ENCODE results near the gene CORIN. TPM values are rescaled to one million over a fixed set of nuclear protein-coding genes. Genes with fewer than 3 reads are reported as not detected.

The CORIN gene
- total and polyA plus RNA-seq, 2 of the 4 experiments (the other 2 are of a cell fraction), result 20.3 to 24.7 TPM

- H4K8ac ChIP-seq (ENCODE audit: low read depth in 2 of 2, low read length in 2 of 2), result no peak overlapping the region
- H3K4me3 ChIP-seq (ENCODE audit: insufficient read depth, low read depth, low read length), result no peak overlapping the region
- peaks cover 9% of the 10 kb centered on the region for H3K27me3 ChIP-seq (ENCODE audit: control insufficient read depth, insufficient read depth, low read length)
- no TSS peak for BruUV-seq (replicated peaks)
- ATAC-seq (ENCODE audit: low read depth), result peak; percentile 93
- H3K9me3 ChIP-seq (ENCODE audit: control insufficient read depth, insufficient read depth, low read length), result no peaks in the 10 kb centered on the region
- H3K4me2 ChIP-seq (ENCODE audit: low read depth, low read length), result no peak overlapping the region
- peak; percentile 37 for DNase-seq
- CTCF ChIA-PET, result interaction anchor here (0.7 to 4.1 kb wide), 7 partner anchors 10 to 207 kb away, joined by 3 to 20 read pairs (median 4); no protein-coding TSS in a partner anchor
- no peak overlapping the region for H4K91ac ChIP-seq (ENCODE audit: insufficient read depth, low read depth, low read length)
- no peaks in the 10 kb centered on the region for H3K4me1 ChIP-seq (ENCODE audit: control insufficient read depth, insufficient read depth, low read length)
- H3K27ac ChIP-seq (ENCODE audit: insufficient read depth, low read length), result no peak overlapping the region
- POLR2A ChIA-PET (ENCODE audit: unreplicated experiment), result no interaction called here
- no peak overlapping the region for H2BK120ac ChIP-seq (ENCODE audit: low read depth, low read length)
- no peaks in the 10 kb centered on the region for H4K20me1 ChIP-seq (ENCODE audit: insufficient read depth, low read length)
- H3K14ac ChIP-seq (replicated peaks; ENCODE audit: low read depth, low read length), result no peak overlapping the region
- intact Hi-C loops (cut with micrococcal nuclease), result loop anchor here (1.0 kb wide), 3 partner anchors 131 to 382 kb away; no protein-coding TSS in a partner anchor
- no peak overlapping the region for H2BK5ac ChIP-seq (ENCODE audit: low read depth, low read length, poor library complexity, severe bottlenecking)
- no peak overlapping the region for H3K56ac ChIP-seq (ENCODE audit: extremely low read depth, insufficient read depth, low read length)
- H3K79me1 ChIP-seq (ENCODE audit: low read depth in 1 of 2, low read length in 2 of 2), result no peaks in the 10 kb centered on the region
- no peak overlapping the region for H3K4ac ChIP-seq (ENCODE audit: low read depth, low read length)
- no peak overlapping the region for H2AK5ac ChIP-seq (ENCODE audit: low read depth, low read length)
- in situ Hi-C loops (cut with MboI; ENCODE audit: low sequenced_read_pairs), result loop anchor here (10.0 kb wide), 1 partner anchor 130 kb away; the partner anchor contains the start of gene CORIN
- no peaks in the 10 kb centered on the region for H3K9me1 ChIP-seq (ENCODE audit: insufficient read depth, low read length)
- H3K23ac ChIP-seq (ENCODE audit: low read depth, low read length), result no peak overlapping the region
- no peak overlapping the region for H2BK20ac ChIP-seq (ENCODE audit: low read depth, low read length)
- H3K9ac ChIP-seq (ENCODE audit: low read depth, low read length), result no peak overlapping the region
- H3K36me3 ChIP-seq (ENCODE audit: control insufficient read depth, insufficient read depth, low read length), result no peaks in the 10 kb centered on the region
- dilution Hi-C loops (cut with HindIII; ENCODE audit: low sequenced_read_pairs, unreplicated experiment), result no loop called here
- WGBS, 2 experiments (ENCODE audit: extremely low coverage in 2 of 2, insufficient read length in 1 of 2), result no CpG with 5 or more reads among the region's 11 CpGs
- TF ChIP-seq MAFK (IDR thresholded peaks at IDR 0.05; ENCODE audit: low read depth, low read length), result no peak
- TF ChIP-seq BHLHE40 (IDR thresholded peaks at IDR 0.05; ENCODE audit: low read depth, low read length), result no peak; the same call in 1 of the 2 replicates
- TF ChIP-seq USF2 (IDR thresholded peaks at IDR 0.05; ENCODE audit: low read depth, low read length), result no peak
- TF ChIP-seq CHD1 (IDR thresholded peaks at IDR 0.05; ENCODE audit: low read depth, low read length), result no peak
- no peak for TF ChIP-seq RCOR1 (IDR thresholded peaks at IDR 0.05; ENCODE audit: insufficient replicate concordance, low read length)
- TF ChIP-seq ELK1 (IDR thresholded peaks at IDR 0.05; ENCODE audit: borderline replicate concordance, low read depth, low read length), result no peak
- TF ChIP-seq SMC3 (IDR thresholded peaks at IDR 0.05; ENCODE audit: low read depth, low read length), result peak; percentile 56
- no peak for TF ChIP-seq POLR2A (IDR thresholded peaks at IDR 0.05; ENCODE audit: low read depth, low read length)
- no peak for TF ChIP-seq MAZ (IDR thresholded peaks at IDR 0.05; ENCODE audit: borderline replicate concordance, low read depth, low read length)
- no peak for TF ChIP-seq FOS (IDR thresholded peaks at IDR 0.05; ENCODE audit: low read depth, low read length)
- TF ChIP-seq MXI1 (IDR thresholded peaks at IDR 0.05; ENCODE audit: borderline replicate concordance, low read depth, low read length), result no peak
- TF ChIP-seq, protein P1, sequence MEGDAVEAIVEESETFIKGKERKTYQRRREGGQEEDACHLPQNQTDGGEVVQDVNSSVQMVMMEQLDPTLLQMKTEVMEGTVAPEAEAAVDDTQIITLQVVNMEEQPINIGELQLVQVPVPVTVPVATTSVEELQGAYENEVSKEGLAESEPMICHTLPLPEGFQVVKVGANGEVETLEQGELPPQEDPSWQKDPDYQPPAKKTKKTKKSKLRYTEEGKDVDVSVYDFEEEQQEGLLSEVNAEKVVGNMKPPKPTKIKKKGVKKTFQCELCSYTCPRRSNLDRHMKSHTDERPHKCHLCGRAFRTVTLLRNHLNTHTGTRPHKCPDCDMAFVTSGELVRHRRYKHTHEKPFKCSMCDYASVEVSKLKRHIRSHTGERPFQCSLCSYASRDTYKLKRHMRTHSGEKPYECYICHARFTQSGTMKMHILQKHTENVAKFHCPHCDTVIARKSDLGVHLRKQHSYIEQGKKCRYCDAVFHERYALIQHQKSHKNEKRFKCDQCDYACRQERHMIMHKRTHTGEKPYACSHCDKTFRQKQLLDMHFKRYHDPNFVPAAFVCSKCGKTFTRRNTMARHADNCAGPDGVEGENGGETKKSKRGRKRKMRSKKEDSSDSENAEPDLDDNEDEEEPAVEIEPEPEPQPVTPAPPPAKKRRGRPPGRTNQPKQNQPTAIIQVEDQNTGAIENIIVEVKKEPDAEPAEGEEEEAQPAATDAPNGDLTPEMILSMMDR (conservative IDR thresholded peaks at IDR 0.05; ENCODE audit: low read depth, low read length), result peak; percentile 58
- no peak for TF ChIP-seq RFX5 (IDR thresholded peaks at IDR 0.05; ENCODE audit: low read depth, low read length)
- peak; percentile 69 for TF ChIP-seq RAD21 (IDR thresholded peaks at IDR 0.05; ENCODE audit: low read length)
- no peak overlapping the region for H4K5ac ChIP-seq (ENCODE audit: low read depth, low read length)
- no peak overlapping the region for H2BK15ac ChIP-seq (ENCODE audit: low read depth, low read length)
- no peak overlapping the region for H3K18ac ChIP-seq (ENCODE audit: low read depth, low read length)
- H2AFZ ChIP-seq (replicated peaks; ENCODE audit: low read length, poor library complexity), result no peak overlapping the region
- no peak overlapping the region for H2AK9ac ChIP-seq (replicated peaks; ENCODE audit: low read depth, low read length, poor library complexity)
Observed at GRCh38 chr4:47704693-47705325, 133.1 kb downstream of the CORIN start.
